Measurements from ENCODE around the gene PGLYRP3. TPM values are rescaled to one million over a fixed set of nuclear protein-coding genes. Genes with fewer than 3 reads are reported as not detected.

The PGLYRP3 gene
- total and polyA plus RNA-seq, 2 donors (not counting 3 experiments of a cell fraction or from before 2014, with no cell fraction given), result not detected

DNA sequence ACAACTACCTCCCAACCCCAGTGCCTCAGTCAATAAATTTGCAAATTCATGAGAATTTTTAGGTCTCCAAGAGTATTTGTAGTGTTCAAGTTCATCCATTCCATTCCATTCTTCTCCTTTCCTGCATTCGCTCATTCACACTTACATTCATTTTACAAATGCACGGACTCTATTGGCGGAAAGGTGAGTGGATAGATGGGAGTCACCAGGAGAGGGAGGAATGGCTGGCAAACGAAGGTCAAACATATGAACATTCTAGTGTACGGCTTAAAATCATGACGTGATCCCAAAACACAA, 50.7 kb downstream of the PGLYRP3 start:
- POLR2A ChIA-PET, result no interaction called here
- H2AFZ ChIP-seq (ENCODE audit: low read depth, low read length), result no peak overlapping the region
- H3K27ac ChIP-seq (ENCODE audit: insufficient read depth, low read depth, low read length), result no peak overlapping the region
- no peaks in the 10 kb centered on the region for H4K20me1 ChIP-seq (replicated peaks; ENCODE audit: control insufficient read depth, extremely low read depth, insufficient read depth, low read length)
- H3K4me2 ChIP-seq (ENCODE audit: insufficient read depth, low read length), result no peak overlapping the region
- dilution Hi-C loops (cut with MboI; ENCODE audit: extremely low pct_ligation_motif_present, low sequenced_read_pairs), result no loop called here
- no peak overlapping the region for H3K4me3 ChIP-seq (replicated peaks in 1 of 3; ENCODE audit: insufficient read depth in 1 of 3, low read depth in 1 of 3, low read length in 3 of 3)
- peaks cover 2% of the 10 kb centered on the region for H3K9me1 ChIP-seq (replicated peaks; ENCODE audit: control insufficient read depth, extremely low read depth, insufficient read depth, low read length)
- FAIRE-seq, result no peak
- H3K9ac ChIP-seq (replicated peaks; ENCODE audit: extremely low read depth, insufficient read depth, low read length), result no peak overlapping the region
- peaks cover 36 to 53% of the 10 kb centered on the region in 2 experiments for H3K27me3 ChIP-seq (ENCODE audit: control insufficient read depth in 2 of 2, insufficient read depth in 2 of 2, low read length in 2 of 2)
- intact Hi-C loops (cut with micrococcal nuclease), result no loop called here
- no peaks in the 10 kb centered on the region for H3K79me2 ChIP-seq (ENCODE audit: control insufficient read depth, insufficient read depth, low read length)
- CTCF ChIA-PET, result no interaction called here
- no peaks in the 10 kb centered on the region for H3K9me3 ChIP-seq (replicated peaks; ENCODE audit: control insufficient read depth, insufficient read depth, low read length)
- H3K4me1 ChIP-seq (ENCODE audit: control insufficient read depth, extremely low read depth, insufficient read depth, low read length), result no peaks in the 10 kb centered on the region
- TF ChIP-seq POLR2AphosphoS5 (IDR thresholded peaks at IDR 0.05; ENCODE audit: insufficient read depth, low read depth, low read length) (no peak), GATA2 (IDR thresholded peaks at IDR 0.05; ENCODE audit: insufficient read depth, insufficient read length, low read depth, low read length) (no peak), FOS (IDR thresholded peaks at IDR 0.05; ENCODE audit: borderline replicate concordance, insufficient read depth, low read length) (no peak), JUN (IDR thresholded peaks at IDR 0.05; ENCODE audit: borderline replicate concordance, insufficient read depth, insufficient read length, low read depth) (no peak), EZH2 (IDR thresholded peaks at IDR 0.05; ENCODE audit: borderline replicate concordance, low read depth, low read length, severe bottlenecking) (no peak), POLR2A (IDR thresholded peaks at IDR 0.05; ENCODE audit: low read depth, low read length) (no peak), MYC (IDR thresholded peaks at IDR 0.05; ENCODE audit: low read depth, low read length) (no peak)
- TF ChIP-seq, protein P1, sequence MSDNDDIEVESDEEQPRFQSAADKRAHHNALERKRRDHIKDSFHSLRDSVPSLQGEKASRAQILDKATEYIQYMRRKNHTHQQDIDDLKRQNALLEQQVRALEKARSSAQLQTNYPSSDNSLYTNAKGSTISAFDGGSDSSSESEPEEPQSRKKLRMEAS (IDR thresholded peaks at IDR 0.05; ENCODE audit: insufficient read depth, insufficient read length), result no peak
- TF ChIP-seq, protein P2, sequence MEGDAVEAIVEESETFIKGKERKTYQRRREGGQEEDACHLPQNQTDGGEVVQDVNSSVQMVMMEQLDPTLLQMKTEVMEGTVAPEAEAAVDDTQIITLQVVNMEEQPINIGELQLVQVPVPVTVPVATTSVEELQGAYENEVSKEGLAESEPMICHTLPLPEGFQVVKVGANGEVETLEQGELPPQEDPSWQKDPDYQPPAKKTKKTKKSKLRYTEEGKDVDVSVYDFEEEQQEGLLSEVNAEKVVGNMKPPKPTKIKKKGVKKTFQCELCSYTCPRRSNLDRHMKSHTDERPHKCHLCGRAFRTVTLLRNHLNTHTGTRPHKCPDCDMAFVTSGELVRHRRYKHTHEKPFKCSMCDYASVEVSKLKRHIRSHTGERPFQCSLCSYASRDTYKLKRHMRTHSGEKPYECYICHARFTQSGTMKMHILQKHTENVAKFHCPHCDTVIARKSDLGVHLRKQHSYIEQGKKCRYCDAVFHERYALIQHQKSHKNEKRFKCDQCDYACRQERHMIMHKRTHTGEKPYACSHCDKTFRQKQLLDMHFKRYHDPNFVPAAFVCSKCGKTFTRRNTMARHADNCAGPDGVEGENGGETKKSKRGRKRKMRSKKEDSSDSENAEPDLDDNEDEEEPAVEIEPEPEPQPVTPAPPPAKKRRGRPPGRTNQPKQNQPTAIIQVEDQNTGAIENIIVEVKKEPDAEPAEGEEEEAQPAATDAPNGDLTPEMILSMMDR (IDR thresholded peaks at IDR 0.05; ENCODE audit: extremely low read depth in 1 of 2, insufficient read depth in 1 of 2, low read depth in 1 of 2, low read length in 2 of 2), result no peak
- H3K36me3 ChIP-seq (ENCODE audit: control insufficient read depth in 2 of 2, extremely low read depth in 1 of 2, insufficient read depth in 2 of 2, low read length in 2 of 2), result no peaks in the 10 kb centered on the region
- BruUV-seq (replicated peaks), result no TSS peak
- no peak for DNase-seq (ENCODE audit: low read depth, low spot score)
